NB4 (cell line): Measurements from ENCODE around the gene FBP1.

Experiments used
- CTCF ChIP-seq: IDR thresholded peaks from one replicate; pipeline ENCODE4 v1.5.1; 2012; ENCODE audit warnings: low read depth, low read length
- MYC ChIP-seq: IDR thresholded peaks from 2 replicates; pipeline ENCODE4 v1.6.1; 2011; ENCODE audit warnings: low read depth, low read length

- TF ChIP-seq CTCF, result no peak
- no peak for TF ChIP-seq MYC
These were observed 27.7 kb downstream of the FBP1 start for GRCh38 chr9:94611638-94612068.
